COLO668 (cell line): ENCODE measurements around the gene MANSC4.
A peak's percentile ranks its signal among the peaks of the same experiment; 100 is the strongest.

Experiments used
- DNase-seq: peaks from one replicate; lab custom pipeline; 2025; ENCODE audit not compliant: unreplicated experiment; lab: John Stamatoyannopoulos, UW

MANSC4 gene

GRCh38 chr12:27801630-27802029 is 21.6 kb upstream of the MANSC4 start:
- no peak for DNase-seq

- DNase-seq = no peak
Observed at GRCh38 chr12:27800819-27801218, 20.8 kb upstream of the MANSC4 start.

- DNase-seq = no peak
Observed at GRCh38 chr12:27797301-27798025, 17.4 kb upstream of the MANSC4 start.

- DNase-seq = no peak
Observed at GRCh38 chr12:27796128-27796527, 16.1 kb upstream of the MANSC4 start.

GRCh38 chr12:27794818-27795584 is 15.0 kb upstream of the MANSC4 start:
- no peak for DNase-seq

GRCh38 chr12:27790179-27790578 is 10.1 kb upstream of the MANSC4 start:
- no peak for DNase-seq

- DNase-seq = no peak
Observed at GRCh38 chr12:27787559-27787958, 7.5 kb upstream of the MANSC4 start.

- DNase-seq = no peak
Observed at GRCh38 chr12:27785882-27786570, 6.0 kb upstream of the MANSC4 start.

- no peak for DNase-seq
Observed at GRCh38 chr12:27782481-27782880, 2.4 kb upstream of the MANSC4 start.

- no peak for DNase-seq
Observed at GRCh38 chr12:27781680-27782079, 1.6 kb upstream of the MANSC4 start.

- peak; percentile 66 for DNase-seq
Observed at GRCh38 chr12:27780612-27781408, 774 bp upstream of the MANSC4 start.

GRCh38 chr12:27779416-27779919 is 568 bp downstream of the MANSC4 start:
- DNase-seq = peak; percentile 11

- no peak for DNase-seq
Observed at GRCh38 chr12:27778206-27778605, 1.8 kb downstream of the MANSC4 start.

GRCh38 chr12:27777141-27777540 is 2.9 kb downstream of the MANSC4 start:
- DNase-seq = no peak

GRCh38 chr12:27772328-27773049 is 7.5 kb downstream of the MANSC4 start:
- no peak for DNase-seq

- DNase-seq = no peak
Observed at GRCh38 chr12:27771481-27772327, 8.3 kb downstream of the MANSC4 start.

GRCh38 chr12:27769142-27769673 is 10.8 kb downstream of the MANSC4 start:
- no peak for DNase-seq

- no peak for DNase-seq
Observed at GRCh38 chr12:27766587-27766986, 13.4 kb downstream of the MANSC4 start.

- DNase-seq = no peak
Observed at GRCh38 chr12:27762757-27763156, 17.3 kb downstream of the MANSC4 start.
